ENCODE results near the gene WDR13.
"Not testable (repeated sequence)": the region's sequence is repeated elsewhere in the genome, so short reads cannot be mapped to it uniquely, and the experiment has no call there.

The WDR13 gene

DNA sequence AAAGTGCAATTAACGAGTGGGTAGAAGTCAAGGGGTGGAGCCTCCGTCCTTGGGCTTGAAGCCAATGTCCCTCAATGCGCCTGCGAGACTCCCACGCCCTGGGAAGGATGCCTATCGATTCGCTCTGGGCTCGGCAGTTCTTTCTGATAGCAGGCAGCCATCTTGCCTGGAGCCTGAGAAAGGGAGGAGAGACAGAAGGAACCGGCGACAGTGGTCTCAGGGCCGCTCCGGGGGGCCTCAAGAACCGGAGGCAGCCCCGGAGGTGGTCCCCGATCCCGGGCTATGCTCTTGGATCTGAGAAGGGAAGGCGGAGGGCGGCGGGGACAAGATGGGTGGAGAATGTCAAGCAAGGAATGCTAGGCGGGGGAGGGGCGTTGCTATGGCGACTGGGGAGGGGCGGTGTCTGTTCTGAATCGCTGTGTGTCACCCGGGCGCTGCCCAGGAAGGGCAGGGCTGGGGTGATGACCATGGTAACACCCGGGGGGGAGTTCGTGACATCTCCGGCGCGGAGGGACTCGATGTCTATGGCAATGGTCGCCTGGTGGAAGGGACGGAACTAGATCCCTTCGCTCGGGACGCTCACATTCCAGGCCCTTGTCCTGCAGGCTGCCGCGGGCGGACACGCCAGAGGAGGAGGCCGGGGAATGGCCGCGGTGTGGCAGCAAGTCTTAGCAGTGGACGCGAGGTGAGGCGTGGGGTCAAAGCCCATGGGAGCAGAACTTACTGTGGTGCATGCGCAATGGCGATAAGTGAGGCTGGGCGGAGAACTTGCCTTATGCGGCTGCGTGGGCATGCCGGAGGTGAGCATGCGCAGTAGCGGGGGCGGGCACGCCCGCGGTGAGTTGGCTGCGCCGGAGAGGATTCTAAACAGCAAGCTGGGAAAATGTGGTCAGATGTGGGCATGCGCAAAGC is at the start of gene WDR13:
Gene WDR13 (plus strand): TSS at position 140 of the 912 bp plus-strand sequence. CDS start 505 bp downstream, at position 645.
- Histone ChIP-seq H3K9ac (ENCODE audit: low read depth in 1 of 2, low read length in 2 of 2) (peak within 1 kb of the TSS; percentile 81 to 85), H3K27ac (ENCODE audit: low read depth, low read length) (peak within 1 kb of the TSS; percentile 96)

DNA sequence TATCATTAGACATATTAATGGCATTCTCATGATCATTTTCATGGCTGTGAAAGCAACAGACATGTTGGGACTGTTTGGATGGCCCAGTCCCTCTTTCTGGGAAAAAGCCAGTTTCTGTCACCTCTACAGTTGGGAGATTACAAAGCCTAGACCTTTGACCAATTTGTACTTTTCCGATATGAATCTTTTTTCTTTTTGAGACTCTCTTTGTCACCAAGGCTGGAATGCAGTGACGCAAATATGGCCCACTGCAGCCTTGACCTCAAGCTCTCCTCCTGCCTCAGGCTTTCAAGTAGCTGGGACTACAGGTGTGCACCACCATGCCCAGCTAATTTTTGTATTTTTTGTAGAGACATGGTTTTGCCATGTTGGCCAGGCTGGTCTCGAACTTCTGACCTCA is 48.4 kb upstream of the WDR13 start:
- Histone ChIP-seq H3K27me3 (ENCODE audit: control insufficient read depth in 1 of 2, insufficient read depth in 2 of 2, low read length in 2 of 2) (no peaks in the 10 kb centered on the region), H3K4me1 (ENCODE audit: control insufficient read depth in 1 of 2, insufficient read depth in 2 of 2, low read length in 2 of 2) (no peaks in the 10 kb centered on the region), H3K36me3 (ENCODE audit: control insufficient read depth in 1 of 2, insufficient read depth in 2 of 2, low read length in 2 of 2) (peaks cover 11 to 18% of the 10 kb centered on the region in 2 donors), H3K9ac (ENCODE audit: low read depth in 1 of 2, low read length in 2 of 2) (no peak overlapping the region), H3K27ac (ENCODE audit: low read depth, low read length) (no peak overlapping the region), H3K9me3 (ENCODE audit: control insufficient read depth in 1 of 2, low read length in 2 of 2) (no peaks in the 10 kb centered on the region), H3K4me3 (ENCODE audit: low read depth in 1 of 2, low read length in 2 of 2) (no peak overlapping the region)

More for the DNA sequence above, at the start of gene WDR13:
- Histone ChIP-seq H3K4me1 (ENCODE audit: control insufficient read depth in 1 of 2, insufficient read depth in 2 of 2, low read length in 2 of 2) (peaks cover 5 to 7% of the 10 kb centered on the region in 2 donors), H3K27me3 (ENCODE audit: control insufficient read depth in 1 of 2, insufficient read depth in 2 of 2, low read length in 2 of 2) (no peaks in the 10 kb centered on the region), H3K36me3 (ENCODE audit: control insufficient read depth in 1 of 2, insufficient read depth in 2 of 2, low read length in 2 of 2) (peaks cover 3 to 37% of the 10 kb centered on the region in 2 donors), H3K4me3 (ENCODE audit: low read depth in 1 of 2, low read length in 2 of 2) (peak within 1 kb of the TSS; percentile 79 to 89), H3K9me3 (ENCODE audit: control insufficient read depth in 1 of 2, low read length in 2 of 2) (no peaks in the 10 kb centered on the region)

DNA sequence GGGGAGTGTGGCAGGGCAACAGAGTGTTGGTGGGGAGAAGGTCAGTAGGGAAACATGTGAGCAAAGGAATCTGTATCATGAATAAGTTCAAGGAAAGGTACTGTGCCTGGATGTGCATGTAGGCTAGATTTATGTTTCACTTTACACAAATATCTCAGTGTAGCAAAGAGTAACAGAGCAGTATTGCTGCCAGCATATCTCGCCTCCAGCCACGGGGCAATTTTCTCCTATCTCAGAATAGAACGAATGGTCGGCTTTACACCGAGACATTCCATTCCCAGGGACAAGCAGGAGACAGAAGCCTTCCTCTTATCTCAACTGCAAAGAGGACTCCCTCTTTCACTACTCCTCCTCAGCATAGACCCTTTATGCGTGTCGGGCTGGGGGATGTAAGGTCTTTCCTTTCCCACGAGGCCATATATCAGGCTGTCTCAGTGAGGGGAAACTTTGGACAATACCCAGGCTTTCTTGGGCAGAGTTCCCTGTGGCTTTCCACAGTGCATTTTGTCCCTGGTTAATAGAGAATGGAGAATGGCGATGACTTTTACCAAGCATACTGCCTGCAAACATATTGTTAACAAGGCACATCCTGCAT is 41.5 kb upstream of the WDR13 start:
- not testable (repeated sequence) for H3K9ac ChIP-seq (ENCODE audit: low read depth in 1 of 2, low read length in 2 of 2); H3K9me3 ChIP-seq (ENCODE audit: control insufficient read depth in 1 of 2, low read length in 2 of 2); H3K4me1 ChIP-seq (ENCODE audit: control insufficient read depth in 1 of 2, insufficient read depth in 2 of 2, low read length in 2 of 2); H3K27me3 ChIP-seq (ENCODE audit: control insufficient read depth in 1 of 2, insufficient read depth in 2 of 2, low read length in 2 of 2); H3K4me3 ChIP-seq (ENCODE audit: low read depth in 1 of 2, low read length in 2 of 2); H3K27ac ChIP-seq (ENCODE audit: low read depth, low read length)
- H3K36me3 ChIP-seq (ENCODE audit: control insufficient read depth in 1 of 2, insufficient read depth in 2 of 2, low read length in 2 of 2): peaks cover 6 to 32% of the 10 kb centered on the region in 2 donors

DNA sequence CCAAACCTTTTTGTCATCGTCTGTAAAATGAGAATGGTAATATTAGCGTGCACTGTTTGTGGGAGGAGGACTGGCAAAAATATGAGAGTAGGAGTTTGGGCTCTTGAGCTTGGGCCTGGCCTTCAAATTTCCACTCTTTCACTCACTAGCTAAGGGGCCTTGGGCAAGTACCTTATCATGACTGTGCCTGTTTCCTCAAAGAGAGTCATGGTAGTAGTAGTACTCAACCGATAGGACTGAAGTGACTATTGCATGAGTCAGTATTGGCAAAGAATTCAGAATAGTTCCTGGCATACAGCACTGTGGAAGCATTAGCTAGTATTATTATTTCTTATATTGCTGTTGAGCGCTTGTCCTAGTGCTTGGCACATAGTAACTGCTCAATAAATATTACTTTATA is 39.0 kb upstream of the WDR13 start:
- no peak overlapping the region for H3K4me3 ChIP-seq (ENCODE audit: low read depth in 1 of 2, low read length in 2 of 2)
- no peak overlapping the region for H3K9ac ChIP-seq (ENCODE audit: low read depth in 1 of 2, low read length in 2 of 2)
- no peaks in the 10 kb centered on the region for H3K9me3 ChIP-seq (ENCODE audit: control insufficient read depth in 1 of 2, low read length in 2 of 2)
- no peaks in the 10 kb centered on the region for H3K27me3 ChIP-seq (ENCODE audit: control insufficient read depth in 1 of 2, insufficient read depth in 2 of 2, low read length in 2 of 2)
- no peak overlapping the region for H3K27ac ChIP-seq (ENCODE audit: low read depth, low read length)
- peaks cover 9 to 43% of the 10 kb centered on the region in 2 donors for H3K36me3 ChIP-seq (ENCODE audit: control insufficient read depth in 1 of 2, insufficient read depth in 2 of 2, low read length in 2 of 2)
- no peaks in the 10 kb centered on the region for H3K4me1 ChIP-seq (ENCODE audit: control insufficient read depth in 1 of 2, insufficient read depth in 2 of 2, low read length in 2 of 2)

DNA sequence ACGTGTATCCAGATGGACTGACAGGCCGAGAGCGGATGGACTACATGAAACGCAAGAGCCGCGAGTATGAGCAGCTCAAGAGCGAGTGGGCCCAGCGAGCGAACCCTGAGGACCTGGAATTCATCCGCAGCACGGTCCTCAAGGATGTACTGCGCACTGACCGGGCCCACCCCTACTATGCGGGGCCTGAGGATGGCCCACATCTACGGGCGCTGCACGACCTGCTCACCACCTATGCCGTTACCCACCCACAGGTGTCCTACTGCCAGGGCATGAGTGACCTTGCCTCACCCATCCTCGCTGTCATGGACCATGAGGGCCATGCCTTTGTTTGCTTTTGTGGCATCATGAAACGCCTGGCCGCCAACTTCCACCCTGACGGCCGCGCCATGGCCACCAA is 37.7 kb upstream of the WDR13 start:
- Histone ChIP-seq H3K36me3 (ENCODE audit: control insufficient read depth in 1 of 2, insufficient read depth in 2 of 2, low read length in 2 of 2) (peaks cover 9 to 43% of the 10 kb centered on the region in 2 donors), H3K9me3 (ENCODE audit: control insufficient read depth in 1 of 2, low read length in 2 of 2) (no peaks in the 10 kb centered on the region), H3K27me3 (ENCODE audit: control insufficient read depth in 1 of 2, insufficient read depth in 2 of 2, low read length in 2 of 2) (no peaks in the 10 kb centered on the region), H3K4me1 (ENCODE audit: control insufficient read depth in 1 of 2, insufficient read depth in 2 of 2, low read length in 2 of 2) (no peaks in the 10 kb centered on the region), H3K4me3 (ENCODE audit: low read depth in 1 of 2, low read length in 2 of 2) (no peak overlapping the region), H3K27ac (ENCODE audit: low read depth, low read length) (no peak overlapping the region), H3K9ac (ENCODE audit: low read depth in 1 of 2, low read length in 2 of 2) (no peak overlapping the region)

DNA sequence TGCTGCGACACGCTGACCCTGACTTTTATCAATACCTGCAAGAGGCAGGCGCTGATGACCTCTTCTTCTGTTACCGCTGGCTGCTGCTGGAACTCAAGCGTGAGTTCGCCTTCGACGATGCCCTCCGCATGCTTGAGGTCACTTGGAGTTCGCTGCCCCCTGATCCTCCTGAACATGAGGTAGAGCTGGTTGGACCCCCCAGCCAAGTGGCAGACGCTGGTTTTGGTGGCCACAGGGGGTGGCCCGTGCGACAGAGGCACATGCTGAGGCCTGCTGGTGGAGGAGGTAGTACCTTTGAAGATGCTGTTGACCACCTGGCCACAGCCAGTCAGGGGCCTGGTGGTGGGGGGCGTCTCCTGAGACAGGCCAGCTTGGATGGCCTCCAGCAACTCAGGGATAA is 37.2 kb upstream of the WDR13 start:
- Histone ChIP-seq H3K36me3 (ENCODE audit: control insufficient read depth in 1 of 2, insufficient read depth in 2 of 2, low read length in 2 of 2) (peaks cover 9 to 40% of the 10 kb centered on the region in 2 donors), H3K9ac (ENCODE audit: low read depth in 1 of 2, low read length in 2 of 2) (no peak overlapping the region), H3K9me3 (ENCODE audit: control insufficient read depth in 1 of 2, low read length in 2 of 2) (no peaks in the 10 kb centered on the region), H3K4me3 (ENCODE audit: low read depth in 1 of 2, low read length in 2 of 2) (no peak overlapping the region), H3K4me1 (ENCODE audit: control insufficient read depth in 1 of 2, insufficient read depth in 2 of 2, low read length in 2 of 2) (no peaks in the 10 kb centered on the region), H3K27ac (ENCODE audit: low read depth, low read length) (no peak overlapping the region), H3K27me3 (ENCODE audit: control insufficient read depth in 1 of 2, insufficient read depth in 2 of 2, low read length in 2 of 2) (no peaks in the 10 kb centered on the region)

DNA sequence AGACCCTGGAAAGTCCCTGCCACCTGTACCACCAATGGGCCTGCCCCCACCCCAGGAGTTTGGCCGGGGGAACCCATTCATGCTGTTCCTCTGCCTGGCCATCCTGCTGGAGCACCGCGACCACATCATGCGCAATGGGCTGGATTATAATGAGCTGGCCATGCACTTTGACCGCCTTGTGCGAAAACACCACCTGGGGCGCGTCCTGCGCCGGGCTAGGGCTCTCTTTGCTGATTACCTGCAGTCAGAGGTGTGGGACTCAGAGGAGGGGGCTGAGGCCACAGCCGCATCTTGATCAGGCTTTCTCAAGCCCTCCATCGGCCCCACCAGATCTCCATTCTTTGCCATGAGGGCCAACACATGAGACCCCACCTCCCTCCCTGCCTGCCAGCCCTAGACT is 36.6 kb upstream of the WDR13 start:
- no peak overlapping the region for H3K9ac ChIP-seq (ENCODE audit: low read depth in 1 of 2, low read length in 2 of 2)
- no peak overlapping the region for H3K27ac ChIP-seq (ENCODE audit: low read depth, low read length)
- H3K4me1 ChIP-seq (ENCODE audit: control insufficient read depth in 1 of 2, insufficient read depth in 2 of 2, low read length in 2 of 2): no peaks in the 10 kb centered on the region
- H3K4me3 ChIP-seq (ENCODE audit: low read depth in 1 of 2, low read length in 2 of 2): no peak overlapping the region
- no peaks in the 10 kb centered on the region for H3K27me3 ChIP-seq (ENCODE audit: control insufficient read depth in 1 of 2, insufficient read depth in 2 of 2, low read length in 2 of 2)
- peaks cover 9 to 37% of the 10 kb centered on the region in 2 donors for H3K36me3 ChIP-seq (ENCODE audit: control insufficient read depth in 1 of 2, insufficient read depth in 2 of 2, low read length in 2 of 2)
- no peaks in the 10 kb centered on the region for H3K9me3 ChIP-seq (ENCODE audit: control insufficient read depth in 1 of 2, low read length in 2 of 2)

DNA sequence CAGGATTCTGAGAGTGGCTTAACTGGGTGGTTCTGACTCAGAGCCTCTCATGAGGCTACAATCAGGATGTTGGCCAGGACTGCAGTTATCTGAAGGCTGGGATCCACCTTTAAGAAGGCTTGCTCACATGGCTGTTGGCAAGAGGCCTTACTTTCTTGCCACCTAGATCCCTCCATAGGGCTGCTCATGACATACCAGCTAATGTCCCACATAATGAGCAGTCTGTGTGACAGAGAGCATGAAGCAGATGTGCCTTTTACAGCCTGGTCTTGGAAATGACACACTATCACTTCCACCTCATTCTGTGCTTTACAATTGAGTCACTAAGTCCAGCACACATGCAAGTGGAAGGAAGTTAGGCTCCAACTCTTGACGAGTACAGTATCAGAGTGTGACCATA is 27.3 kb upstream of the WDR13 start:
- Histone ChIP-seq H3K27ac (ENCODE audit: low read depth, low read length) (no peak overlapping the region), H3K27me3 (ENCODE audit: control insufficient read depth in 1 of 2, insufficient read depth in 2 of 2, low read length in 2 of 2) (no peaks in the 10 kb centered on the region), H3K4me3 (ENCODE audit: low read depth in 1 of 2, low read length in 2 of 2) (no peak overlapping the region), H3K9ac (ENCODE audit: low read depth in 1 of 2, low read length in 2 of 2) (no peak overlapping the region), H3K36me3 (ENCODE audit: control insufficient read depth in 1 of 2, insufficient read depth in 2 of 2, low read length in 2 of 2) (peaks cover 0 to under 1% of the 10 kb centered on the region in 2 donors), H3K9me3 (ENCODE audit: control insufficient read depth in 1 of 2, low read length in 2 of 2) (no peaks in the 10 kb centered on the region), H3K4me1 (ENCODE audit: control insufficient read depth in 1 of 2, insufficient read depth in 2 of 2, low read length in 2 of 2) (no peaks in the 10 kb centered on the region)

DNA sequence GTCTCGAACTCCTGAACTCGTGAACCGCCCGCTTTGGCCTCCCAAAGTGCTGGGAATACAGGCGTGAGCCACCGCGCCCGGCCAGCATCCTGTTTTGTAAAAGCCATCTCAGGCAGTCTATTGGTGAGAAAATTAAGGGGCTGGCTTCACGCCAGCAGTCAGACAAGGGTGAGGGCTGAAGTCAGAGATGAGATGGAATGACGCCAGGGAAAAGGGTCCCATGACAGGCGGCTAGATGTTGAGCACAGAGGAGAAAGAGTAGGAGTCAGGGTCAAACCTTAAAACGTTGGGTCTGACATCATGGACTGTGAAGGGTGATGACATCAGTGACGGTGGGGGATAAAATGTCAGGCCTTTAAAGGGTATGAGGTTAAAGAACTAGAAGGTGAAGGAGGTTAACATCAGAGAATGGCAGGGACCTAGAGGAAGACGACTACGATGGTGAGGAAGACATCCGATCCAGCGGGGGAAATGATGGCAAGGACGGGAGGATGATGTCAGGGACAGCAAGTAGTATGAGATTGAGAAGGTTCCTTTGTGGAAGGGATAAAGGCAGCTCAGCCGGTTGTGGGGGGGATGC is 23.5 kb upstream of the WDR13 start:
- Histone ChIP-seq H3K4me3 (ENCODE audit: low read depth in 1 of 2, low read length in 2 of 2) (peak overlapping the region; percentile 84 to 88), H3K27me3 (ENCODE audit: control insufficient read depth in 1 of 2, insufficient read depth in 2 of 2, low read length in 2 of 2) (no peaks in the 10 kb centered on the region), H3K9me3 (ENCODE audit: control insufficient read depth in 1 of 2, low read length in 2 of 2) (no peaks in the 10 kb centered on the region), H3K9ac (ENCODE audit: low read depth in 1 of 2, low read length in 2 of 2) (peak overlapping the region; percentile 76 to 94), H3K36me3 (ENCODE audit: control insufficient read depth in 1 of 2, insufficient read depth in 2 of 2, low read length in 2 of 2) (peaks cover 24 to 36% of the 10 kb centered on the region in 2 donors), H3K4me1 (ENCODE audit: control insufficient read depth in 1 of 2, insufficient read depth in 2 of 2, low read length in 2 of 2) (peaks cover 11 to 12% of the 10 kb centered on the region in 2 donors), H3K27ac (ENCODE audit: low read depth, low read length) (peak overlapping the region; percentile 86)
